Coronary artery (tissue), 2 donors: ENCODE measurements around the gene ZBTB7C.
"Not testable (repeated sequence)": the region's sequence is repeated elsewhere in the genome, so short reads cannot be mapped to it uniquely, and the experiment has no call there.

Experiments used
- DNase-seq: peaks from one replicate; pipeline ENCODE4 v3.0.0-alpha.2; 2017; ENCODE audit warnings: low spot score
- H3K27ac ChIP-seq, 2 donors: fragments of 200-600 bp; sonication (generic); one replicate each; pipeline ENCODE4 v1.5.1; 2016 to 2019
- H3K4me3 ChIP-seq: fragments of 200-600 bp; sonication (generic); 2 replicates; pipeline ENCODE4 v1.5.1; 2016; ENCODE audit warnings: mild to moderate bottlenecking, moderate library complexity
- CTCF ChIP-seq: fragments of 200-600 bp; sonication (generic); IDR thresholded peaks from one replicate; pipeline ENCODE4 v1.5.1; 2019; ENCODE audit warnings: antibody characterized with exemption

The ZBTB7C gene

GRCh38 chr18:48450685-48451084 is 41.5 kb upstream of the ZBTB7C start:
- Histone ChIP-seq H3K4me3 (no peak overlapping the region), H3K27ac (no peak overlapping the region)
- no peak for TF ChIP-seq CTCF
- DNase-seq: no peak

GRCh38 chr18:48446582-48447225 is 37.5 kb upstream of the ZBTB7C start:
- peak; percentile 91 for DNase-seq
- peak overlapping the region in 1 of 2 donors; percentile 15 for H3K27ac ChIP-seq
- TF ChIP-seq CTCF: peak; percentile 73
- peak overlapping the region; percentile 43 for H3K4me3 ChIP-seq

- Histone ChIP-seq H3K4me3 (no peak overlapping the region), H3K27ac (no peak overlapping the region)
- DNase-seq: no peak
- peak; percentile 69 for TF ChIP-seq CTCF
These were observed 36.4 kb upstream of the ZBTB7C start for GRCh38 chr18:48445540-48445939.

GRCh38 chr18:48442761-48443160 is 33.6 kb upstream of the ZBTB7C start:
- no peak for DNase-seq
- Histone ChIP-seq H3K27ac (no peak overlapping the region), H3K4me3 (no peak overlapping the region)
- no peak for TF ChIP-seq CTCF

- H3K27ac ChIP-seq: peak overlapping the region; percentile 62 to 75
- TF ChIP-seq CTCF: no peak
- peak overlapping the region; percentile 41 for H3K4me3 ChIP-seq
- peak; percentile 89 for DNase-seq
These were observed 32.3 kb upstream of the ZBTB7C start for GRCh38 chr18:48441405-48441881.

GRCh38 chr18:48440924-48441323 is 31.7 kb upstream of the ZBTB7C start:
- H3K27ac ChIP-seq: peak overlapping the region; percentile 62 to 75
- peak overlapping the region; percentile 41 for H3K4me3 ChIP-seq
- TF ChIP-seq CTCF: no peak
- no peak for DNase-seq

- no peak for DNase-seq
- Histone ChIP-seq H3K4me3 (no peak overlapping the region), H3K27ac (no peak overlapping the region)
- TF ChIP-seq CTCF: no peak
These were observed 27.7 kb upstream of the ZBTB7C start for GRCh38 chr18:48436907-48437306.

- H3K4me3 ChIP-seq, DNase-seq, H3K27ac ChIP-seq: not testable (repeated sequence)
These were observed 25.2 kb upstream of the ZBTB7C start for GRCh38 chr18:48434382-48434781.
